Esophagus muscularis mucosa (tissue), 4 donors: Measurements from ENCODE around the gene NCOA4. TPM values are rescaled to one million over a fixed set of nuclear protein-coding genes. Genes with fewer than 3 reads are reported as not detected.

Experiments
- DNase-seq: peaks from one replicate; pipeline ENCODE4 v3.0.0-alpha.2; 2017; ENCODE audit errors: extremely low spot score
- H3K27ac ChIP-seq, 4 donors: fragments of 200-600 bp; sonication (generic); replicated peaks in 1 of 4; 1 replicate in 3 of 4; 2 replicates in 1 of 4; pipeline ENCODE4 v1.5.1; 2016 to 2019; ENCODE audit warnings: mild to moderate bottlenecking in 1 of 4
- H3K27me3 ChIP-seq, 4 donors: fragments of 200-600 bp; sonication (generic); one replicate each; pipeline versions ENCODE4 v1.5.1 to v1.6.0; 2016 to 2019
- H3K36me3 ChIP-seq, 4 donors: fragments of 200-600 bp; sonication (generic); one replicate each; pipeline ENCODE4 v1.5.1; 2016 to 2019
- H3K4me1 ChIP-seq, 4 donors: fragments of 200-600 bp; sonication (generic); one replicate each; pipeline ENCODE4 v1.5.1; 2016 to 2019
- H3K4me3 ChIP-seq, 4 donors: fragments of 200-600 bp; sonication (generic); 1 replicate in 2 of 4; 2 replicates in 2 of 4; pipeline ENCODE4 v1.5.1; 2016 to 2019; ENCODE audit warnings: mild to moderate bottlenecking in 4 of 4, moderate library complexity in 1 of 4
- H3K9me3 ChIP-seq, 4 donors: fragments of 200-600 bp; sonication (generic); 1 replicate in 3 of 4; 2 replicates in 1 of 4; pipeline ENCODE4 v1.5.1; 2016 to 2019
- CTCF ChIP-seq, 3 experiments: fragments of 200-600 bp in 2 of 3; fragments of 450-650 bp in 1 of 3; sonication (generic) in 2 of 3; IDR thresholded peaks; one replicate each; pipeline ENCODE4 v1.5.1; 2017 to 2019; ENCODE audit warnings: antibody characterized with exemption in 3 of 3, mild to moderate bottlenecking in 2 of 3, moderate library complexity in 1 of 3
- EP300 ChIP-seq: sonication (generic); formaldehyde crosslinking; IDR thresholded peaks from one replicate; pipeline ENCODE4 v1.6.1; 2017; ENCODE audit warnings: antibody characterized with exemption
- POLR2A ChIP-seq: fragments of 450-650 bp; IDR thresholded peaks from one replicate; pipeline ENCODE4 v1.6.1; 2017; ENCODE audit warnings: antibody characterized with exemption, moderate library complexity, mild to moderate bottlenecking, low read depth
- POLR2AphosphoS5 ChIP-seq, 2 donors: sonication (generic); formaldehyde crosslinking; IDR thresholded peaks; one replicate each; pipeline ENCODE4 v1.6.1; 2017; ENCODE audit warnings: antibody characterized with exemption in 2 of 2
- WGBS: methylation state at CpG from one replicate; pipeline ENCODE4 v1.1.5; 2018; 5-methylcytosine and 5-hydroxymethylcytosine counted together
- intact Hi-C: fragments of 100-400 bp; cut with DNase I; formaldehyde crosslinking; loops from one replicate; pipeline ENCODE4 v1.15.1; 2023
- total RNA-seq, 4 donors: library from RNA; depleted of rRNA; stranded (reverse); fragments of >200 nt; gene quantifications; one replicate each; pipeline versions ENCODE4 v1.1.0 to v1.2.1, GENCODE V29; 2016

Gene NCOA4
- total RNA-seq, 4 donors from 2014 or later: 147 to 170 (median 157) TPM

GRCh38 chr10:46018453-46019176 lies 11.8 kb downstream of the NCOA4 start:
- 43% methylated on average over 2 of the region's 2 CpGs for WGBS
- TF ChIP-seq CTCF (IDR thresholded peaks at IDR 0.05): no peak
- no peak for TF ChIP-seq EP300
- no peak for TF ChIP-seq POLR2A
- TF ChIP-seq POLR2AphosphoS5 (IDR thresholded peaks at IDR 0.05): no peak
- Histone ChIP-seq H3K4me3 (no peak overlapping the region), H3K27ac (no peak overlapping the region), H3K27me3 (no peaks in the 10 kb centered on the region), H3K36me3 (peaks cover 8 to 30% (median 26%) of the 10 kb centered on the region in 4 donors), H3K9me3 (no peaks in the 10 kb centered on the region), H3K4me1 (peaks cover 54 to 90% (median 73%) of the 10 kb centered on the region in 4 donors)
- intact Hi-C loops: no loop called here
- no peak for DNase-seq

GRCh38 chr10:46017733-46018132 lies 12.7 kb downstream of the NCOA4 start:
- Histone ChIP-seq H3K36me3 (peaks cover 17 to 38% (median 35%) of the 10 kb centered on the region in 4 donors), H3K4me3 (no peak overlapping the region), H3K27ac (no peak overlapping the region), H3K9me3 (no peaks in the 10 kb centered on the region), H3K4me1 (peaks cover 52 to 81% (median 68%) of the 10 kb centered on the region in 4 donors), H3K27me3 (no peaks in the 10 kb centered on the region)
- TF ChIP-seq CTCF (IDR thresholded peaks at IDR 0.05): no peak
- no peak for TF ChIP-seq POLR2A
- no peak for TF ChIP-seq EP300
- no peak for TF ChIP-seq POLR2AphosphoS5 (IDR thresholded peaks at IDR 0.05)
- no peak for DNase-seq
- intact Hi-C loops: no loop called here
- 78% methylated on average over 2 of the region's 2 CpGs for WGBS

DNA sequence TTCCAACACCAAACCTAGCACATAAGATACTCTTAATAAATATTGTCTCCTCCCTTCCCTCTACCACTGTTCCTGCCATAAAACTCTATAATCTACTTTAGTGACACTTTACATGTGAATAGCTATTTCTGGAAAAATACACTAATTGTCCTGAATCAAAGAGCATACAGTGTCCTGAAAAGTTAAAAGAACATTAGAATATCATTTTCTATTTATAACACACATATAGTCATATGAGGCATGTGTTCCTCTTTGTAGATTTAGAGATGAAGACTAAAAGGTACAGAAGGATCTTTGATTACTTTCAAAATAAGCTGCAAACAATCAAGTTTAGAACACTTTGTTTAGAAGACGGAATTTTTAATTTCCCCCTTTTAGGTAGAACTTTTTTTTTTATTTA lies 13.6 kb downstream of the NCOA4 start:
- Histone ChIP-seq H3K4me3 (no peak overlapping the region), H3K27me3 (no peaks in the 10 kb centered on the region), H3K27ac (no peak overlapping the region), H3K9me3 (no peaks in the 10 kb centered on the region), H3K4me1 (peaks cover 43 to 72% (median 59%) of the 10 kb centered on the region in 4 donors), H3K36me3 (peaks cover 25 to 48% (median 42%) of the 10 kb centered on the region in 4 donors)
- intact Hi-C loops: no loop called here
- DNase-seq: no peak
- TF ChIP-seq CTCF (IDR thresholded peaks at IDR 0.05) (no peak), EP300 (no peak), POLR2AphosphoS5 (IDR thresholded peaks at IDR 0.05) (no peak), POLR2A (no peak)
- 83% methylated on average over 1 of the region's 1 CpG for WGBS

GRCh38 chr10:46016190-46016589 lies 14.2 kb downstream of the NCOA4 start:
- no peak overlapping the region for H3K4me3 ChIP-seq
- peaks cover 40 to 66% (median 53%) of the 10 kb centered on the region in 4 donors for H3K4me1 ChIP-seq
- TF ChIP-seq EP300: no peak
- TF ChIP-seq CTCF (IDR thresholded peaks at IDR 0.05): no peak
- no peak for TF ChIP-seq POLR2AphosphoS5 (IDR thresholded peaks at IDR 0.05)
- no peak for TF ChIP-seq POLR2A
- H3K9me3 ChIP-seq: no peaks in the 10 kb centered on the region
- 97% methylated on average over 5 of the region's 5 CpGs for WGBS
- peaks cover 29 to 54% (median 49%) of the 10 kb centered on the region in 4 donors for H3K36me3 ChIP-seq
- intact Hi-C loops: no loop called here
- H3K27ac ChIP-seq: no peak overlapping the region
- no peaks in the 10 kb centered on the region for H3K27me3 ChIP-seq
- DNase-seq: no peak
